KMS-11 (cell line): ENCODE data around the gene AMDHD2.

ENCODE experiments used
- H2AFZ ChIP-seq: fragments of 200-600 bp; sonication (generic); 2 replicates; pipeline ENCODE4 v1.6.1; 2016; ENCODE audit warnings: antibody characterized with exemption, mixed run types, low read depth
- H3K27ac ChIP-seq: fragments of 200-600 bp; sonication (generic); 2 replicates; pipeline ENCODE4 v1.6.1; 2016; ENCODE audit warnings: mild to moderate bottlenecking, mixed run types
- H3K27me3 ChIP-seq: fragments of 200-600 bp; sonication (generic); 2 replicates; pipeline ENCODE4 v1.6.1; 2017; ENCODE audit warnings: mild to moderate bottlenecking, low read depth, mixed run types, moderate library complexity; ENCODE audit not compliant: insufficient read depth
- H3K36me3 ChIP-seq: fragments of 200-600 bp; sonication (generic); 2 replicates; pipeline ENCODE4 v1.6.1; 2017; ENCODE audit warnings: mild to moderate bottlenecking, mixed run types; ENCODE audit not compliant: insufficient read depth
- H3K4me1 ChIP-seq: fragments of 200-600 bp; sonication (generic); 2 replicates; pipeline ENCODE4 v1.6.1; 2016; ENCODE audit warnings: mild to moderate bottlenecking, low read depth, mixed run types; ENCODE audit not compliant: poor library complexity, severe bottlenecking
- H3K4me2 ChIP-seq: fragments of 200-600 bp; sonication (generic); 2 replicates; pipeline ENCODE4 v1.7.0; 2016; ENCODE audit warnings: mild to moderate bottlenecking, mixed run types
- H3K4me3 ChIP-seq: fragments of 200-600 bp; sonication (generic); IDR thresholded peaks from 2 replicates; pipeline ENCODE4 v1.6.1; 2017; ENCODE audit warnings: low read depth, low read length, mixed read lengths; ENCODE audit not compliant: insufficient read depth
- H3K79me2 ChIP-seq: fragments of 200-600 bp; sonication (generic); 2 replicates; pipeline ENCODE4 v1.6.1; 2016; ENCODE audit warnings: low read depth, mixed run types; ENCODE audit not compliant: insufficient read depth
- H3K9ac ChIP-seq: fragments of 200-600 bp; sonication (generic); 2 replicates; pipeline ENCODE4 v1.6.1; 2016; ENCODE audit warnings: mild to moderate bottlenecking, mixed run types
- H4K20me1 ChIP-seq: fragments of 200-600 bp; sonication (generic); 2 replicates; pipeline ENCODE4 v1.6.1; 2016; ENCODE audit warnings: mild to moderate bottlenecking, mixed run types; ENCODE audit not compliant: insufficient read depth
- TF ChIP-seq, protein P1 (sequence below): fragments of 200-600 bp; sonication (generic); conservative IDR thresholded peaks from 2 replicates; pipeline ENCODE4 v1.6.1; 2017; ENCODE audit warnings: low read depth, mild to moderate bottlenecking, antibody characterized with exemption, low read length, moderate library complexity, mixed read lengths

AMDHD2 gene

GRCh38 chr16:2485811-2486507, 34.2 kb upstream of the AMDHD2 start:
- no peak overlapping the region for H3K27ac ChIP-seq

GRCh38 chr16:2486645-2487516, 33.3 kb upstream of the AMDHD2 start:
- Histone ChIP-seq H3K9ac (no peak overlapping the region), H3K27ac (no peak overlapping the region), H3K4me2 (no peak overlapping the region), H4K20me1 (no peaks in the 10 kb centered on the region), H3K4me3 (no peak overlapping the region), H3K79me2 (0 out of 2 replicates have a peak, but pooled peaks cover 4% of the 10 kb centered on the region), H2AFZ (no peak overlapping the region), H3K27me3 (no peaks in the 10 kb centered on the region), H3K36me3 (no peaks in the 10 kb centered on the region), H3K4me1 (no peaks in the 10 kb centered on the region)
- TF ChIP-seq, protein P1, sequence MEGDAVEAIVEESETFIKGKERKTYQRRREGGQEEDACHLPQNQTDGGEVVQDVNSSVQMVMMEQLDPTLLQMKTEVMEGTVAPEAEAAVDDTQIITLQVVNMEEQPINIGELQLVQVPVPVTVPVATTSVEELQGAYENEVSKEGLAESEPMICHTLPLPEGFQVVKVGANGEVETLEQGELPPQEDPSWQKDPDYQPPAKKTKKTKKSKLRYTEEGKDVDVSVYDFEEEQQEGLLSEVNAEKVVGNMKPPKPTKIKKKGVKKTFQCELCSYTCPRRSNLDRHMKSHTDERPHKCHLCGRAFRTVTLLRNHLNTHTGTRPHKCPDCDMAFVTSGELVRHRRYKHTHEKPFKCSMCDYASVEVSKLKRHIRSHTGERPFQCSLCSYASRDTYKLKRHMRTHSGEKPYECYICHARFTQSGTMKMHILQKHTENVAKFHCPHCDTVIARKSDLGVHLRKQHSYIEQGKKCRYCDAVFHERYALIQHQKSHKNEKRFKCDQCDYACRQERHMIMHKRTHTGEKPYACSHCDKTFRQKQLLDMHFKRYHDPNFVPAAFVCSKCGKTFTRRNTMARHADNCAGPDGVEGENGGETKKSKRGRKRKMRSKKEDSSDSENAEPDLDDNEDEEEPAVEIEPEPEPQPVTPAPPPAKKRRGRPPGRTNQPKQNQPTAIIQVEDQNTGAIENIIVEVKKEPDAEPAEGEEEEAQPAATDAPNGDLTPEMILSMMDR: no peak

More at GRCh38 chr16:2485811-2486507, 34.2 kb upstream of the AMDHD2 start:
- TF ChIP-seq, protein P1: no peak
- Histone ChIP-seq H3K36me3 (no peaks in the 10 kb centered on the region), H3K4me1 (no peaks in the 10 kb centered on the region), H4K20me1 (no peaks in the 10 kb centered on the region), H3K4me3 (no peak overlapping the region), H3K4me2 (no peak overlapping the region), H3K9ac (no peak overlapping the region), H2AFZ (no peak overlapping the region), H3K79me2 (0 out of 2 replicates have a peak, but pooled peaks cover 4% of the 10 kb centered on the region), H3K27me3 (no peaks in the 10 kb centered on the region)

DNA sequence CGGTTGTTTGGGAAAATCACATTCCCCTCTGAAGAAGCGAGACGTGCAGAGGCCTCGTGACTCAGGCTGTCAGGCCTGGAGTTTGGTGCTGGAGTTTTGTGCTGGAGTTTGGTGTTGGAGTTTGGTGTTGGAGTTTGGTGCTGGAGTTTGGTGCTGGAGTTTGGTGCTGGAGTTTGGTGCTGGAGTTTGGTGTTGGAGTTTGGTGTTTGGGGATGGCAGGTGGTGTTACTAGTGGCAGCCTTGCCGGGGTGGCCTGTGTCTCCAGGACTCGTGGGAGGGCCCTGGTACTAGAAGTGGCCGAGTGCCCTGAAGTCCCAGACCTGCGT, 32.7 kb upstream of the AMDHD2 start:
- no peaks in the 10 kb centered on the region for H3K36me3 ChIP-seq
- H3K27me3 ChIP-seq: no peaks in the 10 kb centered on the region
- H2AFZ ChIP-seq: no peak overlapping the region
- no peak overlapping the region for H3K4me2 ChIP-seq
- TF ChIP-seq, protein P1: no peak
- no peak overlapping the region for H3K4me3 ChIP-seq
- no peak overlapping the region for H3K27ac ChIP-seq
- no peaks in the 10 kb centered on the region for H3K4me1 ChIP-seq
- 0 out of 2 replicates have a peak, but pooled peaks cover 4% of the 10 kb centered on the region for H3K79me2 ChIP-seq
- no peaks in the 10 kb centered on the region for H4K20me1 ChIP-seq
- no peak overlapping the region for H3K9ac ChIP-seq

GRCh38 chr16:2487903-2488531, 32.2 kb upstream of the AMDHD2 start:
- no peaks in the 10 kb centered on the region for H4K20me1 ChIP-seq
- H3K36me3 ChIP-seq: no peaks in the 10 kb centered on the region
- no peak overlapping the region for H3K4me3 ChIP-seq
- H3K27ac ChIP-seq: no peak overlapping the region
- H3K9ac ChIP-seq: no peak overlapping the region
- no peaks in the 10 kb centered on the region for H3K4me1 ChIP-seq
- H2AFZ ChIP-seq: no peak overlapping the region
- H3K4me2 ChIP-seq: no peak overlapping the region
- TF ChIP-seq, protein P1: no peak
- H3K79me2 ChIP-seq: 0 out of 2 replicates have a peak, but pooled peaks cover 4% of the 10 kb centered on the region
- H3K27me3 ChIP-seq: no peaks in the 10 kb centered on the region
